Thyroid gland (tissue), 4 donors: ENCODE data around the gene P3H3.
A peak's percentile ranks its signal among the peaks of the same experiment; 100 is the strongest.

ENCODE experiments used
- POLR2A ChIP-seq, 2 donors: fragments of 450-650 bp; IDR thresholded peaks; one replicate each; pipeline ENCODE4 v1.6.1; 2017; ENCODE audit warnings: antibody characterized with exemption in 2 of 2, mild to moderate bottlenecking in 2 of 2, moderate library complexity in 1 of 2
- TF ChIP-seq, protein P1 (sequence below), 6 experiments: fragments of 200-600 bp in 3 of 6; fragments of 450-650 bp in 3 of 6; sonication (generic) in 3 of 6; IDR thresholded peaks; one replicate each; pipeline ENCODE4 v1.5.1; 2016 to 2019; ENCODE audit warnings: antibody characterized with exemption in 6 of 6, mild to moderate bottlenecking in 2 of 6, inconsistent platforms in 1 of 6, moderate library complexity in 1 of 6

GRCh38 chr12:6851153-6851920 lies 23.1 kb downstream of the P3H3 start, which contains the start of gene CDCA3:
- TF ChIP-seq, protein P1, sequence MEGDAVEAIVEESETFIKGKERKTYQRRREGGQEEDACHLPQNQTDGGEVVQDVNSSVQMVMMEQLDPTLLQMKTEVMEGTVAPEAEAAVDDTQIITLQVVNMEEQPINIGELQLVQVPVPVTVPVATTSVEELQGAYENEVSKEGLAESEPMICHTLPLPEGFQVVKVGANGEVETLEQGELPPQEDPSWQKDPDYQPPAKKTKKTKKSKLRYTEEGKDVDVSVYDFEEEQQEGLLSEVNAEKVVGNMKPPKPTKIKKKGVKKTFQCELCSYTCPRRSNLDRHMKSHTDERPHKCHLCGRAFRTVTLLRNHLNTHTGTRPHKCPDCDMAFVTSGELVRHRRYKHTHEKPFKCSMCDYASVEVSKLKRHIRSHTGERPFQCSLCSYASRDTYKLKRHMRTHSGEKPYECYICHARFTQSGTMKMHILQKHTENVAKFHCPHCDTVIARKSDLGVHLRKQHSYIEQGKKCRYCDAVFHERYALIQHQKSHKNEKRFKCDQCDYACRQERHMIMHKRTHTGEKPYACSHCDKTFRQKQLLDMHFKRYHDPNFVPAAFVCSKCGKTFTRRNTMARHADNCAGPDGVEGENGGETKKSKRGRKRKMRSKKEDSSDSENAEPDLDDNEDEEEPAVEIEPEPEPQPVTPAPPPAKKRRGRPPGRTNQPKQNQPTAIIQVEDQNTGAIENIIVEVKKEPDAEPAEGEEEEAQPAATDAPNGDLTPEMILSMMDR (IDR thresholded peaks at IDR 0.05): no peak
- peak in 1 of 2 donors; percentile 86 for TF ChIP-seq POLR2A (IDR thresholded peaks at IDR 0.05)
